Ovary (tissue), 3 donors: ENCODE results near the gene WDR75.

ENCODE experiments used
- CTCF ChIP-seq, 3 donors: fragments of 450-650 bp in 2 of 3; fragments of 200-600 bp in 1 of 3; IDR thresholded peaks; one replicate each; pipeline versions ENCODE4 v1.5.1 to v1.8.0; 2016 to 2022; ENCODE audit warnings: antibody characterized with exemption in 3 of 3, mild to moderate bottlenecking in 1 of 3
- EP300 ChIP-seq: sonication (generic); formaldehyde crosslinking; IDR thresholded peaks from one replicate; pipeline ENCODE4 v1.6.1; 2017; ENCODE audit warnings: antibody characterized with exemption
- POLR2A ChIP-seq: fragments of 450-650 bp; IDR thresholded peaks from one replicate; pipeline ENCODE4 v1.6.1; 2017; ENCODE audit warnings: antibody characterized with exemption, mild to moderate bottlenecking, moderate library complexity
- donor health status: DM: no; HTN: no; CAD: no.

- TF ChIP-seq CTCF (IDR thresholded peaks at IDR 0.05) (no peak), POLR2A (no peak), EP300 (no peak)
These were observed 47.7 kb upstream of the WDR75 start for GRCh38 chr2:189393440-189394111.
